Measurements from ENCODE around the gene TREML1. TPM values are rescaled to one million over a fixed set of nuclear protein-coding genes. Genes with fewer than 3 reads are reported as not detected.
A peak's percentile ranks its signal among the peaks of the same experiment; 100 is the strongest.

Gene TREML1
- polyA plus RNA-seq, 1 of the 3 experiments (the other 2 are of a cell fraction) = not detected

GRCh38 chr6:41184761-41185160 lies 30.6 kb upstream of the TREML1 start:
- TF ChIP-seq FOXJ3 (CRISPR knock-in tag; IDR thresholded peaks at IDR 0.05) (no peak), EP300 (IDR thresholded peaks at IDR 0.05; ENCODE audit: borderline replicate concordance in 1 of 2, low read depth in 1 of 2, low read length in 1 of 2) (no peak), RXRA (IDR thresholded peaks at IDR 0.05; ENCODE audit: borderline replicate concordance, low read depth) (no peak)
- TF ChIP-seq, protein P1, sequence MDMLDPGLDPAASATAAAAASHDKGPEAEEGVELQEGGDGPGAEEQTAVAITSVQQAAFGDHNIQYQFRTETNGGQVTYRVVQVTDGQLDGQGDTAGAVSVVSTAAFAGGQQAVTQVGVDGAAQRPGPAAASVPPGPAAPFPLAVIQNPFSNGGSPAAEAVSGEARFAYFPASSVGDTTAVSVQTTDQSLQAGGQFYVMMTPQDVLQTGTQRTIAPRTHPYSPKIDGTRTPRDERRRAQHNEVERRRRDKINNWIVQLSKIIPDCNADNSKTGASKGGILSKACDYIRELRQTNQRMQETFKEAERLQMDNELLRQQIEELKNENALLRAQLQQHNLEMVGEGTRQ (IDR thresholded peaks at IDR 0.05; ENCODE audit: borderline replicate concordance, low read depth, low read length) = no peak
- DNase-seq = no peak
- 27% methylated on average over 5 of the region's 7 CpGs for WGBS (ENCODE audit: low lambda C conversion rate)
- no peaks in the 10 kb centered on the region for H3K79me2 ChIP-seq (ENCODE audit: insufficient read depth)
- H3F3A ChIP-seq (replicated peaks; ENCODE audit: insufficient read depth) = no peaks in the 10 kb centered on the region
- H4K20me1 ChIP-seq (ENCODE audit: insufficient read depth) = no peaks in the 10 kb centered on the region
- no peaks in the 10 kb centered on the region for H3K9me3 ChIP-seq
- no peak overlapping the region for H3K4me3 ChIP-seq (ENCODE audit: low read depth in 2 of 2, low read length in 1 of 2)
- no peaks in the 10 kb centered on the region for H3K4me1 ChIP-seq (ENCODE audit: control insufficient read depth in 1 of 2, insufficient read depth in 2 of 2, low read depth in 1 of 2, low read length in 1 of 2)
- CTCF ChIA-PET = interaction anchor here (0.7 kb wide), 1 partner anchor 157 kb away, joined by 3 read pairs; no protein-coding TSS in a partner anchor
- H2AFZ ChIP-seq (ENCODE audit: low read depth) = no peak overlapping the region
- H3K9me2 ChIP-seq = no peaks in the 10 kb centered on the region
- no peaks in the 10 kb centered on the region for H3K36me3 ChIP-seq (replicated peaks in 1 of 2; ENCODE audit: control insufficient read depth in 1 of 2, insufficient read depth in 2 of 2, low read length in 1 of 2)
- no peak overlapping the region for H3K9ac ChIP-seq
- no peak overlapping the region for H3K27ac ChIP-seq (ENCODE audit: low read depth in 2 of 2, low read length in 1 of 2)
- no peak overlapping the region for H3K4me2 ChIP-seq
- peaks cover 10% of the 10 kb centered on the region; the same call in 1 of the 2 replicates for H3K27me3 ChIP-seq (ENCODE audit: insufficient read depth)
- POLR2A ChIA-PET = no interaction called here

DNA sequence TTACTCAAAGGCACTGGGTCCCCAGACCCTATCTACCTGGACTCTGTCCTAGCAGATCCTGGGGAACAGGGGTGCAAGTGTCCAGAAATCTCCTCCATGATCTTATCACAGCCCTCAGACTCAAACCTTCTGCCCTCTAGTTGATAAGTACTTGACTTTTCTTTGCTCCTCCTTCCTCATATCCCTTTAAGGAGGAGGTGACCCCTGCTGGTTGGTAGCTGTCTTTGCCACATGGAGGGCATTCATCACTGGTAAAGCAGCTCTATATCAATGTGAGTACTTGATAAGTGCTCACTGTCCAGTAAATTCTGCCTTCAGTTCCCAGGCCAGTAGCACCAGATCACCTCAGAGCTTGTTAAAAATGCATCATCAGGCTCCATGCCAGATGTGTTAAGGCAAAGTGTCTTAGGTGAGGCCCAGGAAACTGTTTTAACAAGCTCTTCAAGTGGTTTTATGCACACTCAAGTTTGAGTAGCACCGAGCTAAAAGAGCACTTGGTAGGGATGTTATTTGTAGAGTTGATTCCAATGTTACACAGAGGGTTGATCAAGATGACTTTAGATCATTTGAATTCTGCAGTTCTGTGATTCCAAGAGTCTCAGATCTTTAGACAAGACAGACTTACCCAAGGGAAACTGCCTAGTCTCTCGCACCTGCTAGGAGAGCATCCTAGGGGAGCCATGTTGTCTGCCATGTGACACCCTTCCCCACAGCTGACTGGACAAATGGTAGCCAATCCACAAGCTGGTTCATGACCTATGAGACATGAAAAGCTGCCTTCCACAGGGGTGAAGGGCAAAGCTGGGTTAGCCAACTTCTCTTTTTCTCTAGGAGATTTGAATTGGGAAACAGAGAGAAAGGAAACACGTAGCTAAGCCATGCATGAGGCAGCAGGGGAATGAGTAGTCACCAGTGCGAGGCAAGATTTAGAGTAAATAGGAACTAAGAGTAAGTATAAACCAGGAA lies 28.2 kb upstream of the TREML1 start:
- H2AFZ ChIP-seq (ENCODE audit: low read depth) = no peak overlapping the region
- peaks cover 10% of the 10 kb centered on the region; the same call in 1 of the 2 replicates for H3K27me3 ChIP-seq (ENCODE audit: insufficient read depth)
- no peak overlapping the region for H3K27ac ChIP-seq (ENCODE audit: low read depth in 2 of 2, low read length in 1 of 2)
- no peaks in the 10 kb centered on the region for H3K4me1 ChIP-seq (ENCODE audit: control insufficient read depth in 1 of 2, insufficient read depth in 2 of 2, low read depth in 1 of 2, low read length in 1 of 2)
- POLR2A ChIA-PET = no interaction called here
- no peaks in the 10 kb centered on the region for H4K20me1 ChIP-seq (ENCODE audit: insufficient read depth)
- H3K9ac ChIP-seq = no peak overlapping the region
- 32% methylated on average over 4 of the region's 4 CpGs for WGBS (ENCODE audit: low lambda C conversion rate)
- H3K79me2 ChIP-seq (ENCODE audit: insufficient read depth) = no peaks in the 10 kb centered on the region
- no peak overlapping the region for H3K4me3 ChIP-seq (ENCODE audit: low read depth in 2 of 2, low read length in 1 of 2)
- H3K36me3 ChIP-seq (replicated peaks in 1 of 2; ENCODE audit: control insufficient read depth in 1 of 2, insufficient read depth in 2 of 2, low read length in 1 of 2) = no peaks in the 10 kb centered on the region
- H3K4me2 ChIP-seq = no peak overlapping the region
- H3F3A ChIP-seq (replicated peaks; ENCODE audit: insufficient read depth) = no peaks in the 10 kb centered on the region
- CTCF ChIA-PET = interaction anchor here (0.6 to 1.6 kb wide), 18 partner anchors 9 to 1201 kb away, joined by 3 to 5 read pairs (median 4); no protein-coding TSS in a partner anchor
- H3K9me2 ChIP-seq = no peaks in the 10 kb centered on the region
- DNase-seq = peak; percentile 55
- no peaks in the 10 kb centered on the region for H3K9me3 ChIP-seq
- no peak for TF ChIP-seq POLR2AphosphoS5 (IDR thresholded peaks at IDR 0.05; ENCODE audit: low read depth, low read length)
- TF ChIP-seq REST (IDR thresholded peaks at IDR 0.05; ENCODE audit: low read depth, low read length) = no peak
- TF ChIP-seq SIN3A (IDR thresholded peaks at IDR 0.05; ENCODE audit: borderline replicate concordance, low read depth, low read length) = no peak
- TF ChIP-seq GATA2 (CRISPR knock-in tag; IDR thresholded peaks at IDR 0.05) = no peak
- TF ChIP-seq, protein P2, sequence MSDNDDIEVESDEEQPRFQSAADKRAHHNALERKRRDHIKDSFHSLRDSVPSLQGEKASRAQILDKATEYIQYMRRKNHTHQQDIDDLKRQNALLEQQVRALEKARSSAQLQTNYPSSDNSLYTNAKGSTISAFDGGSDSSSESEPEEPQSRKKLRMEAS (IDR thresholded peaks at IDR 0.05; ENCODE audit: low read depth) = 0 out of 2 replicates have a peak, but pooled peaks have one; percentile 14
- TF ChIP-seq PBX3 (IDR thresholded peaks at IDR 0.05) = no peak
- peak; percentile 66 for TF ChIP-seq CTCF (IDR thresholded peaks at IDR 0.05)
- TF ChIP-seq GABPA (IDR thresholded peaks at IDR 0.05; ENCODE audit: low read depth) = no peak
- TF ChIP-seq NFIC (IDR thresholded peaks at IDR 0.05; ENCODE audit: borderline replicate concordance) = no peak
- TF ChIP-seq JUND (IDR thresholded peaks at IDR 0.05) = no peak
- TF ChIP-seq CHD2 (IDR thresholded peaks at IDR 0.05; ENCODE audit: low read length, partially characterized antibody) = no peak
- no peak for TF ChIP-seq FOSL2 (IDR thresholded peaks at IDR 0.05; ENCODE audit: borderline replicate concordance, low read depth)
- peak; percentile 64 for TF ChIP-seq RAD21 (IDR thresholded peaks at IDR 0.05; ENCODE audit: low read length)
- TF ChIP-seq EZH2phosphoT487 (IDR thresholded peaks at IDR 0.05; ENCODE audit: borderline replicate concordance, low read depth) = no peak
